A549 (cell line): ENCODE results near the gene ZNF280B. TPM values are rescaled to one million over a fixed set of nuclear protein-coding genes. Genes with fewer than 3 reads are reported as not detected.

Experiments used
- ATAC-seq, 2 experiments: fragments of 200-7000 bp in 1 of 2; fragments of >200 bp in 1 of 2; cut with Nextera tagmentation in 1 of 2; cut with Tn5 transposase in 1 of 2; 3 replicates each; pipeline versions ENCODE4 v1.8.0 to v1.9.1; 2018 to 2020; ENCODE audit warnings: mild to moderate bottlenecking in 1 of 2, moderate library complexity in 1 of 2
- CTCF ChIA-PET: fragments of 300-600 bp; sonication (Branson Sonifier 250); formaldehyde crosslinking; extraction: SDS; loops from one replicate; lab custom pipeline; 2021; ENCODE audit warnings: antibody characterized with exemption, inconsistent platforms; lab: Yijun Ruan, JAX
- POLR2A ChIA-PET: fragments of 350-600 bp; formaldehyde crosslinking; extraction: SDS; loops from one replicate; lab custom pipeline; 2021; ENCODE audit warnings: antibody characterized with exemption, inconsistent platforms; lab: Yijun Ruan, JAX
- DNase-seq, 2 experiments: peaks; one replicate each; pipeline versions ENCODE4 v3.0.0 to v3.0.0-alpha.2; 2011 to 2016; ENCODE audit warnings: low read depth in 1 of 2, low spot score in 1 of 2
- FAIRE-seq: peaks from 2 replicates; lab custom pipeline; 2011; peaks lifted over from hg19 to GRCh38; lab: Jason Lieb, UNC
- H3K27ac ChIP-seq, 2 experiments: fragments of >200 bp; sonication (Bioruptor Twin); formaldehyde crosslinking; 3 replicates each; pipeline ENCODE4 v1.5.1; 2016 to 2017
- H3K4me1 ChIP-seq: fragments of >200 bp; sonication (Bioruptor Twin); formaldehyde crosslinking; 3 replicates; pipeline ENCODE4 v1.6.1; 2016
- H3K4me2 ChIP-seq: fragments of >200 bp; sonication (Bioruptor Twin); formaldehyde crosslinking; 3 replicates; pipeline ENCODE4 v1.6.1; 2016
- H3K4me3 ChIP-seq: fragments of >200 bp; sonication (Bioruptor Twin); formaldehyde crosslinking; 3 replicates; pipeline ENCODE4 v1.5.1; 2016
- H3K9me3 ChIP-seq: fragments of >200 bp; sonication (Bioruptor Twin); formaldehyde crosslinking; 3 replicates; pipeline ENCODE4 v1.6.1; 2016
- CBX2 ChIP-seq: fragments of 200-600 bp; sonication (generic); IDR thresholded peaks from 2 replicates; pipeline ENCODE4 v1.6.1; 2016; ENCODE audit warnings: low read depth, mild to moderate bottlenecking, borderline replicate concordance
- CHD2 ChIP-seq: fragments of 150-350 bp; IDR thresholded peaks from 2 replicates; pipeline ENCODE4 v1.6.1; 2014; ENCODE audit warnings: low read length; ENCODE audit not compliant: partially characterized antibody
- EHF ChIP-seq: fragments of 250-450 bp; sonication (Bioruptor Pico); IDR thresholded peaks from 2 replicates; pipeline ENCODE4 v1.5.0; 2020; ENCODE audit warnings: mild to moderate bottlenecking
- EHMT2 ChIP-seq: fragments of 200-600 bp; sonication (generic); IDR thresholded peaks from 2 replicates; pipeline ENCODE4 v1.6.1; 2016; ENCODE audit warnings: antibody characterized with exemption, low read depth, mild to moderate bottlenecking, moderate library complexity
- ESRRA ChIP-seq: fragments of 150-350 bp; IDR thresholded peaks from 2 replicates; pipeline ENCODE4 v1.6.1; 2014; ENCODE audit warnings: mild to moderate bottlenecking, low read length, borderline replicate concordance
- FOSL2 ChIP-seq, 2 experiments: fragments of 450-650 bp in 1 of 2; fragments of >200 bp in 1 of 2; sonication (Bioruptor Twin) in 1 of 2; formaldehyde crosslinking; IDR thresholded peaks; 2 replicates each; pipeline versions ENCODE4 v1.5.0 to v1.6.1; 2016 to 2020; ENCODE audit warnings: mild to moderate bottlenecking in 1 of 2, moderate library complexity in 1 of 2
- GATA3 ChIP-seq: IDR thresholded peaks from 2 replicates; pipeline ENCODE4 v1.6.1; 2012; ENCODE audit warnings: borderline replicate concordance
- HOXB13 ChIP-seq: fragments of 250-450 bp; sonication (Bioruptor Pico); IDR thresholded peaks from 2 replicates; pipeline ENCODE4 v1.5.0; 2020; ENCODE audit warnings: low read depth, mild to moderate bottlenecking, moderate library complexity
- NPAS2 ChIP-seq: fragments of 250-450 bp; sonication (Bioruptor Pico); IDR thresholded peaks from 2 replicates; pipeline ENCODE4 v1.8.0; 2022; ENCODE audit warnings: mild to moderate bottlenecking, moderate library complexity, borderline replicate concordance
- POLR2A ChIP-seq: IDR thresholded peaks from 2 replicates; pipeline ENCODE4 v1.6.1; 2012; ENCODE audit warnings: mild to moderate bottlenecking, low read length
- POLR2AphosphoS2 ChIP-seq: conservative IDR thresholded peaks from 2 replicates; pipeline ENCODE4 v1.6.1; 2012; ENCODE audit warnings: low read length, improper control_type of control experiment, inconsistent platforms
- RAD21 ChIP-seq, 2 experiments: fragments of >200 bp in 1 of 2; sonication (Bioruptor Twin) in 1 of 2; formaldehyde crosslinking in 1 of 2; IDR thresholded peaks in 1 of 2; conservative IDR thresholded peaks in 1 of 2; 2 replicates in 1 of 2; 3 replicates in 1 of 2; pipeline ENCODE4 v1.6.1; 2012 to 2018; ENCODE audit warnings: inconsistent platforms in 1 of 2
- RARB ChIP-seq: fragments of 250-450 bp; sonication (Bioruptor Pico); IDR thresholded peaks from 2 replicates; pipeline ENCODE4 v1.8.0; 2021; ENCODE audit warnings: mild to moderate bottlenecking, moderate library complexity
- REST ChIP-seq: fragments of 200-600 bp; sonication (generic); IDR thresholded peaks from 2 replicates; pipeline ENCODE4 v1.6.1; 2016; ENCODE audit warnings: antibody characterized with exemption, mild to moderate bottlenecking, moderate library complexity
- RFX5 ChIP-seq: fragments of 450-650 bp; IDR thresholded peaks from 2 replicates; pipeline ENCODE4 v1.7.1; 2014; ENCODE audit warnings: antibody characterized with exemption, mild to moderate bottlenecking, moderate library complexity
- RNF2 ChIP-seq: fragments of 200-600 bp; sonication (generic); IDR thresholded peaks from 2 replicates; pipeline ENCODE4 v1.6.1; 2016; ENCODE audit warnings: low read depth, mild to moderate bottlenecking, antibody characterized with exemption, moderate library complexity, borderline replicate concordance
- TFCP2L1 ChIP-seq: fragments of 250-450 bp; sonication (Bioruptor Pico); IDR thresholded peaks from 2 replicates; pipeline ENCODE4 v1.5.0; 2021; ENCODE audit warnings: mild to moderate bottlenecking
- TP53 ChIP-seq: fragments of 250-450 bp; sonication (Bioruptor Pico); IDR thresholded peaks from 2 replicates; pipeline ENCODE4 v1.5.0; 2021; ENCODE audit warnings: mild to moderate bottlenecking, moderate library complexity
- ZSCAN20 ChIP-seq: fragments of 250-450 bp; sonication (Bioruptor Pico); IDR thresholded peaks from 2 replicates; pipeline ENCODE4 v1.8.0; 2022; ENCODE audit warnings: mild to moderate bottlenecking, moderate library complexity
- WGBS: methylation state at CpG from one replicate; pipeline ENCODE4 v1.1.6; 2017; ENCODE audit errors: missing lambda C conversion rate; 5-methylcytosine and 5-hydroxymethylcytosine counted together
- polyA plus RNA-seq, 4 experiments: library from polyadenylated mRNA; depleted of rRNA in 3 of 4; stranded (reverse); fragments of >200 nt; fragmentation: RNase III in 1 of 4; extraction: RNeasy Plus Mini Kit Qiagen cat#74134 plus additional on column Dnase treatment in 1 of 4; gene quantifications; 2 replicates in 3 of 4; 3 replicates in 1 of 4; pipeline ENCODE4 v1.2.3, GENCODE V29; 2011 to 2017
- TF ChIP-seq, protein P1 (sequence below): fragments of 150-350 bp; IDR thresholded peaks from 2 replicates; pipeline ENCODE4 v1.6.1; 2014; ENCODE audit warnings: low read depth, mild to moderate bottlenecking, low read length

Gene ZNF280B
- polyA plus RNA-seq, 2 of the 4 experiments (the other 2 are of a cell fraction): 2.3 to 5.1 TPM

DNA sequence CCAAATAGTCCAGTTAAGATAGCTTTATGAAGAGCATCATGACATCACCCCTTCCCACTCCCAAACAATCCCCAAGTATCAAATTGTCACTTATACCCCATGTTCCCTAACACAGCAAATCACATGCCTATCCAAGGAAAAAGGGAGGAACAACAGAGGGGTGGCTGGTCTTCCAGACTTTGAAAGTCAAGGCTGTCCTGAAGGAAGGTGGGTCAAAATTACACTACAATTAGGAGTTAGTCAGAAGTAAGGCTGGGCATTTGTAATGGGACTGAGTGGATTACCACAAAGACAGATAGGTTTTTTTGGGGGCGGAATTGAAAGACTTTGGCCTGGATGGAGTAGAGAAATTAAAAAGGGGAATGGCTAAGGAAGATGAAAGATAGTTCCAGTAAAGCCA is 44.6 kb upstream of the ZNF280B start:
- no peak overlapping the region for H3K4me2 ChIP-seq
- H3K9me3 ChIP-seq: no peaks in the 10 kb centered on the region
- ATAC-seq: no peak
- no peak overlapping the region for H3K4me3 ChIP-seq
- DNase-seq: no peak
- H3K27ac ChIP-seq: no peak overlapping the region
- POLR2A ChIA-PET: no interaction called here
- WGBS: 95% methylated on average over 1 of the region's 1 CpG
- H3K4me1 ChIP-seq: peaks cover 40% of the 10 kb centered on the region; the same call in 2 of the 3 replicates
- no peak for TF ChIP-seq CHD2
- TF ChIP-seq, all 56 proteins: peak for 0
- no peak for FAIRE-seq
- CTCF ChIA-PET: no interaction called here

DNA sequence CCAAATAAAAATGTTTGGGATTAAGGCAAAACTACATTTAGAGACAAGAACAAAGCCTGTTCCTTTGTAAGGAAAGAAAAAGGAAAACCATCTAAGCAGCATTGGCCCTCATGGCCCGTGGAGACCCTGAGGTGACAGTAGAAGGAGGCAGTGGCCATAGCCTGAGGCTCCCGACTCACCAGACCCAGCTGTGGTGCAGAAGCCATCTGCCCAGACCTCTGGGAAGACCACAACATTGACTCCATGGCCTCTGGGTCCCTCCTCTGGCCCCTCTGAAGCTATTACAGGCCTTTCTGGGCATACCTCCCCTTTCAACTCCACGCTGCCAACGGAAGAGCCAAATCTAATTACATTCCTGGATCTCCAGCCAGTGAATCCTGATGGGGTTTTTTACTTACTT is 44.1 kb upstream of the ZNF280B start:
- 74% methylated on average over 4 of the region's 4 CpGs for WGBS
- H3K4me1 ChIP-seq: peaks cover 40% of the 10 kb centered on the region; the same call in 2 of the 3 replicates
- no peak overlapping the region for H3K27ac ChIP-seq
- TF ChIP-seq EHF (CRISPR knock-in tag) (no peak), HOXB13 (no peak), RARB (CRISPR knock-in tag) (no peak), RAD21 (conservative IDR thresholded peaks at IDR 0.05 in 1 of 2, IDR thresholded peaks at IDR 0.05 in 1 of 2) (0 out of 5 replicates have a peak, but pooled peaks of 1 of the 2 experiments have one; percentile 4)
- no peak overlapping the region; the same call in 2 of the 3 replicates for H3K4me2 ChIP-seq
- FAIRE-seq (no peak), ATAC-seq (0 out of 6 replicates have a peak, but pooled peaks of 1 of the 2 experiments have one; percentile 33), DNase-seq (peak in 1 of 2 experiments; percentile 21)
- H3K9me3 ChIP-seq: no peaks in the 10 kb centered on the region
- H3K4me3 ChIP-seq: no peak overlapping the region
- CTCF ChIA-PET: interaction anchor here (0.6 kb wide), 1 partner anchor 693 kb away, joined by 3 read pairs; no protein-coding TSS in a partner anchor
- POLR2A ChIA-PET: no interaction called here

DNA sequence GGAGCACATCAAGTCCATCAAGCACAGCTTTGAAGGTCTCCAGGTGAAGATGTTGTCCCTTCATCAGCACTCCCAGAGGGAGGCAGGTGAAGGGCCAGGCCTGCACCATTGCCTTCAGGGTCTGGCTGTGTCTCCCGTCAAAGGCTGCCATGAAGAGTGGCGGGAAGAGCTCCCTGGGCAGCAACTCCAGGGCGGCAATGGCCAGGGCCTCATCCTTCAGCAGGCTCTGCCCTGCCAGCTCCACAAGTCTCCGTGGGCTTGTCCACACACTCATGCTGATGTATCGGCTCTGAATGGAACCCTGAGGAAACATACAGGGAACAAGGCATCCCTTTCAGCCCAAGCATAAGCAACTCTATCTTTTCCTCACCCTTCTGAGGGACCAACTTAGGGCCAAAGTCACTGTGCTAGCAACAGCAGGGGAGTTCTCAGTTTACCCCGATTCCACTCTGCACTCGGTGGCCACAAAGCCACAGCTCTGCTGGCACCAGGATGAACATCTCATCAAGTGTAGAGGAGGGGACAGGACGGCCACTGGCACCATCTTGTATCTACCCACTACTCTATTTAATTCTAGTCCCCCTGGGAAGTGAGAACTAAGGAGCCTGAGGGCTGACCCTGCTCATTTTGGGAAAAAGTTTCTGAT is 42.4 kb upstream of the ZNF280B start:
- no peak for TF ChIP-seq NPAS2
- TF ChIP-seq TP53 (CRISPR knock-in tag): no peak
- TF ChIP-seq GATA3: no peak
- TF ChIP-seq POLR2A: no peak
- no peak for TF ChIP-seq RAD21 (conservative IDR thresholded peaks at IDR 0.05 in 1 of 2, IDR thresholded peaks at IDR 0.05 in 1 of 2)
- TF ChIP-seq ESRRA: no peak
- no peak for TF ChIP-seq ZSCAN20
- TF ChIP-seq, protein P1, sequence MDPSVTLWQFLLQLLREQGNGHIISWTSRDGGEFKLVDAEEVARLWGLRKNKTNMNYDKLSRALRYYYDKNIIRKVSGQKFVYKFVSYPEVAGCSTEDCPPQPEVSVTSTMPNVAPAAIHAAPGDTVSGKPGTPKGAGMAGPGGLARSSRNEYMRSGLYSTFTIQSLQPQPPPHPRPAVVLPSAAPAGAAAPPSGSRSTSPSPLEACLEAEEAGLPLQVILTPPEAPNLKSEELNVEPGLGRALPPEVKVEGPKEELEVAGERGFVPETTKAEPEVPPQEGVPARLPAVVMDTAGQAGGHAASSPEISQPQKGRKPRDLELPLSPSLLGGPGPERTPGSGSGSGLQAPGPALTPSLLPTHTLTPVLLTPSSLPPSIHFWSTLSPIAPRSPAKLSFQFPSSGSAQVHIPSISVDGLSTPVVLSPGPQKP: no peak
- no peak for TF ChIP-seq RNF2
- no peak for TF ChIP-seq TFCP2L1 (CRISPR knock-in tag)
- no peak for TF ChIP-seq CBX2
- no peak for TF ChIP-seq EHMT2
- no peak for TF ChIP-seq FOSL2 (IDR thresholded peaks at IDR 0.05)
- TF ChIP-seq FOSL2 (CRISPR knock-in tag; IDR thresholded peaks at IDR 0.05): no peak
- TF ChIP-seq RFX5: no peak
- no peak for TF ChIP-seq POLR2AphosphoS2
- no peak for TF ChIP-seq REST
- TF ChIP-seq, all 56 proteins: peak for 0
- Histone ChIP-seq H3K27ac (no peak overlapping the region), H3K4me2 (no peak overlapping the region), H3K4me1 (peaks cover 27% of the 10 kb centered on the region; the same call in 2 of the 3 replicates), H3K9me3 (no peaks in the 10 kb centered on the region), H3K4me3 (no peak overlapping the region)
- ChIA-PET POLR2A (no interaction called here), CTCF (interaction anchor here (1.4 to 1.9 kb wide), 2 partner anchors 8 to 9 kb away, joined by 4 to 7 read pairs; partner anchors contain the start of gene PRAME)
- no peak for DNase-seq
- ATAC-seq: no peak
- no peak for FAIRE-seq
- WGBS: 96% methylated on average over 4 of the region's 8 CpGs
